Measurements from ENCODE around the gene TMEM271. TPM values are rescaled to one million over a fixed set of nuclear protein-coding genes. Genes with fewer than 3 reads are reported as not detected.
"Not testable (repeated sequence)": the region's sequence is repeated elsewhere in the genome, so short reads cannot be mapped to it uniquely, and the experiment has no call there.

Gene TMEM271
- total RNA-seq, 1 experiment from 2014 or later, result not detected

GRCh38 chr4:555566-556275, 20.4 kb downstream of the TMEM271 start:
- no peak overlapping the region for H3K4me3 Mint-ChIP-seq (ENCODE audit: unreplicated experiment)

GRCh38 chr4:554793-555320, 21.2 kb downstream of the TMEM271 start:
- H3K27ac Mint-ChIP-seq (ENCODE audit: unreplicated experiment); H3K36me3 ChIP-seq (ENCODE audit: control insufficient read depth, insufficient read depth, low read length); H3K9me3 Mint-ChIP-seq (ENCODE audit: unreplicated experiment); CTCF ChIA-PET; H3K36me3 Mint-ChIP-seq (ENCODE audit: insufficient read depth, unreplicated experiment); H3K4me1 Mint-ChIP-seq (ENCODE audit: low read depth, unreplicated experiment); POLR2A ChIA-PET; H3K9me3 ChIP-seq; BruUV-seq (replicated peaks); H3K4me3 Mint-ChIP-seq (ENCODE audit: unreplicated experiment); H3K27me3 ChIP-seq (replicated peaks; ENCODE audit: control insufficient read depth, insufficient read depth, low read length); intact Hi-C loops (cut with micrococcal nuclease; ENCODE audit: unreplicated experiment); DNase-seq; H3K4me1 ChIP-seq; H3K27me3 Mint-ChIP-seq (ENCODE audit: insufficient read depth, unreplicated experiment); H3K4me3 ChIP-seq (ENCODE audit: low read depth, low read length): not testable (repeated sequence)

More at GRCh38 chr4:555566-556275, 20.4 kb downstream of the TMEM271 start:
- no peaks in the 10 kb centered on the region for H3K36me3 ChIP-seq (ENCODE audit: control insufficient read depth, insufficient read depth, low read length)
- BruUV-seq (replicated peaks), result no TSS peak
- Mint-ChIP-seq H3K9me3 (ENCODE audit: unreplicated experiment) (no peaks in the 10 kb centered on the region), H3K27me3 (ENCODE audit: insufficient read depth, unreplicated experiment) (peaks cover 3% of the 10 kb centered on the region), H3K4me1 (ENCODE audit: low read depth, unreplicated experiment) (no peaks in the 10 kb centered on the region), H3K36me3 (ENCODE audit: insufficient read depth, unreplicated experiment) (no peaks in the 10 kb centered on the region), H3K27ac (ENCODE audit: unreplicated experiment) (no peak overlapping the region)
- POLR2A ChIA-PET, result no interaction called here
- intact Hi-C loops (cut with micrococcal nuclease; ENCODE audit: unreplicated experiment), result no loop called here
- H3K9me3 ChIP-seq, result peaks cover 3% of the 10 kb centered on the region; the same call in 1 of the 2 replicates
- no peaks in the 10 kb centered on the region for H3K27me3 ChIP-seq (replicated peaks; ENCODE audit: control insufficient read depth, insufficient read depth, low read length)
- H3K4me3 ChIP-seq (ENCODE audit: low read depth, low read length), result no peak overlapping the region
- TF ChIP-seq CTCF (IDR thresholded peaks at IDR 0.05; ENCODE audit: insufficient read depth in 1 of 2, low read depth in 1 of 2, low read length in 1 of 2, severe bottlenecking in 1 of 2, unreplicated experiment in 1 of 2), result no peak
- CTCF ChIA-PET, result no interaction called here
- DNase-seq, result no peak
- H3K4me1 ChIP-seq, result no peaks in the 10 kb centered on the region

GRCh38 chr4:552019-552418, 24.1 kb downstream of the TMEM271 start:
- H3K9me3 ChIP-seq, result peaks cover 3% of the 10 kb centered on the region; the same call in 1 of the 2 replicates
- CTCF ChIA-PET, result no interaction called here
- H3K27me3 ChIP-seq (replicated peaks; ENCODE audit: control insufficient read depth, insufficient read depth, low read length), result no peaks in the 10 kb centered on the region
- POLR2A ChIA-PET, result no interaction called here
- H3K4me1 ChIP-seq, result no peaks in the 10 kb centered on the region
- BruUV-seq (replicated peaks), result no TSS peak
- H3K9me3 Mint-ChIP-seq (ENCODE audit: unreplicated experiment), result no peaks in the 10 kb centered on the region
- H3K4me3 Mint-ChIP-seq (ENCODE audit: unreplicated experiment), result no peak overlapping the region
- no peak overlapping the region for H3K4me3 ChIP-seq (ENCODE audit: low read depth, low read length)
- H3K36me3 ChIP-seq (ENCODE audit: control insufficient read depth, insufficient read depth, low read length), result no peaks in the 10 kb centered on the region
- intact Hi-C loops (cut with micrococcal nuclease; ENCODE audit: unreplicated experiment), result no loop called here
- no peaks in the 10 kb centered on the region for H3K36me3 Mint-ChIP-seq (ENCODE audit: insufficient read depth, unreplicated experiment)
- no peaks in the 10 kb centered on the region for H3K4me1 Mint-ChIP-seq (ENCODE audit: low read depth, unreplicated experiment)
- TF ChIP-seq CTCF (IDR thresholded peaks at IDR 0.05; ENCODE audit: insufficient read depth in 1 of 2, low read depth in 1 of 2, low read length in 1 of 2, severe bottlenecking in 1 of 2, unreplicated experiment in 1 of 2), result no peak
- no peak for DNase-seq
- peaks cover 7% of the 10 kb centered on the region for H3K27me3 Mint-ChIP-seq (ENCODE audit: insufficient read depth, unreplicated experiment)
- no peak overlapping the region for H3K27ac Mint-ChIP-seq (ENCODE audit: unreplicated experiment)

GRCh38 chr4:550268-550667, 25.8 kb downstream of the TMEM271 start:
- intact Hi-C loops (cut with micrococcal nuclease; ENCODE audit: unreplicated experiment); BruUV-seq (replicated peaks): not testable (repeated sequence)

More at GRCh38 chr4:550268-550667, 25.8 kb downstream of the TMEM271 start:
- H3K27ac Mint-ChIP-seq (ENCODE audit: unreplicated experiment); H3K4me3 ChIP-seq (ENCODE audit: low read depth, low read length); H3K36me3 Mint-ChIP-seq (ENCODE audit: insufficient read depth, unreplicated experiment); H3K4me3 Mint-ChIP-seq (ENCODE audit: unreplicated experiment); H3K36me3 ChIP-seq (ENCODE audit: control insufficient read depth, insufficient read depth, low read length); H3K27me3 Mint-ChIP-seq (ENCODE audit: insufficient read depth, unreplicated experiment); H3K9me3 ChIP-seq; H3K27me3 ChIP-seq (replicated peaks; ENCODE audit: control insufficient read depth, insufficient read depth, low read length); H3K4me1 Mint-ChIP-seq (ENCODE audit: low read depth, unreplicated experiment); CTCF ChIA-PET; POLR2A ChIA-PET; H3K4me1 ChIP-seq; H3K9me3 Mint-ChIP-seq (ENCODE audit: unreplicated experiment); DNase-seq: not testable (repeated sequence)
